HCT116 (cell line): ENCODE measurements around the gene LPAR1. TPM values are rescaled to one million over a fixed set of nuclear protein-coding genes. Genes with fewer than 3 reads are reported as not detected.

Source experiments
- ATAC-seq: fragments of 200-7000 bp; cut with Tn5 transposase; 2 replicates; pipeline ENCODE4 v1.9.1; 2020; ENCODE audit warnings: mild to moderate bottlenecking, moderate library complexity
- BruUV-seq: library from RNA; stranded (reverse); fragments of 400-500 nt; replicated peaks from 2 replicates; lab custom pipeline; 2021; lab: Mats Ljungman, UMichigan
- CTCF ChIA-PET: fragments of 300-600 bp; sonication (Branson Sonifier 250); formaldehyde crosslinking; loops from one replicate; lab custom pipeline; 2021; ENCODE audit warnings: antibody characterized with exemption; lab: Charles Lee
- POLR2A ChIA-PET: fragments of 300-600, 350-600 bp; sonication (Branson Sonifier 250); formaldehyde crosslinking; loops from one replicate; lab custom pipeline; 2021; ENCODE audit warnings: antibody characterized with exemption; lab: Charles Lee
- RAD21 ChIA-PET, 2 experiments: fragments of 300-600 bp; sonication (Branson Sonifier 250); formaldehyde crosslinking; loops; one replicate each; lab custom pipeline; 2023; ENCODE audit warnings: low total read pairs in 2 of 2; ENCODE audit not compliant: uncharacterized antibody in 2 of 2, unreplicated experiment in 2 of 2, low non-redundant PET in 1 of 2; lab: Charles Lee
- DNase-seq: peaks from one replicate; pipeline ENCODE4 v3.0.0-alpha.2; 2010; ENCODE audit warnings: low read depth, low spot score
- H2AFZ ChIP-seq: fragments of 200-600 bp; shearing (Covaris generic), sonication (generic); 2 replicates; pipeline ENCODE4 v1.6.1; 2017; ENCODE audit warnings: low read depth, mixed run types, mixed read lengths, antibody characterized with exemption, low read length; ENCODE audit not compliant: poor library complexity, severe bottlenecking
- H3K27ac ChIP-seq: 2 replicates; pipeline ENCODE4 v1.5.1; 2012; ENCODE audit warnings: low read depth, low read length
- H3K27me3 ChIP-seq: fragments of 200-600 bp; sonication (generic); 2 replicates; pipeline ENCODE4 v1.6.1; 2016; ENCODE audit warnings: mixed run types, low read length, mixed read lengths; ENCODE audit not compliant: insufficient read depth
- H3K36me3 ChIP-seq, 2 experiments: fragments of 200-500 bp in 1 of 2; fragments of 200-600 bp in 1 of 2; sonication (Bioruptor generic) in 1 of 2; sonication (generic) in 1 of 2; 2 replicates each; pipeline versions ENCODE4 v1.5.1 to v1.6.1; 2014 to 2016; ENCODE audit warnings: low read length in 2 of 2, inconsistent platforms in 1 of 2, mixed read lengths in 1 of 2, mixed run types in 1 of 2; ENCODE audit not compliant: insufficient read depth in 2 of 2, control insufficient read depth in 1 of 2
- H3K4me1 ChIP-seq, 2 experiments: fragments of 200-600 bp in 1 of 2; sonication (generic) in 1 of 2; 2 replicates each; pipeline versions ENCODE4 v1.5.1 to v1.6.1; 2012 to 2017; ENCODE audit warnings: low read length in 2 of 2, inconsistent platforms in 1 of 2, mild to moderate bottlenecking in 1 of 2, mixed read lengths in 1 of 2, mixed run types in 1 of 2, moderate library complexity in 1 of 2; ENCODE audit not compliant: insufficient read depth in 2 of 2, control insufficient read depth in 1 of 2
- H3K4me2 ChIP-seq: fragments of 200-600 bp; sonication (generic); 2 replicates; pipeline ENCODE4 v1.6.1; 2017; ENCODE audit warnings: mixed run types, low read length, mixed read lengths
- H3K4me3 ChIP-seq, 2 experiments: fragments of 200-600 bp in 1 of 2; sonication (generic) in 1 of 2; replicated peaks in 1 of 2; 2 replicates each; pipeline ENCODE4 v1.5.1; 2011 to 2016; ENCODE audit warnings: low read length in 2 of 2, control low read depth in 1 of 2, low read depth in 1 of 2, mild to moderate bottlenecking in 1 of 2, mixed read lengths in 1 of 2, mixed run types in 1 of 2
- H3K79me2 ChIP-seq: fragments of 200-600 bp; sonication (generic); 2 replicates; pipeline ENCODE4 v1.6.1; 2017; ENCODE audit warnings: mild to moderate bottlenecking, mixed run types, low read length, moderate library complexity, mixed read lengths; ENCODE audit not compliant: insufficient read depth
- H3K9ac ChIP-seq: fragments of 200-600 bp; sonication (generic); 2 replicates; pipeline ENCODE4 v1.6.1; 2016; ENCODE audit warnings: low read length, mixed read lengths
- H3K9me2 ChIP-seq: fragments of 200-600 bp; sonication (generic), shearing (Covaris generic); 2 replicates; pipeline ENCODE4 v1.6.1; 2017; ENCODE audit warnings: mixed run types, mild to moderate bottlenecking, moderate library complexity; ENCODE audit not compliant: insufficient read depth
- H3K9me3 ChIP-seq, 2 experiments: fragments of 200-500 bp in 1 of 2; fragments of 200-600 bp in 1 of 2; sonication (Bioruptor generic) in 1 of 2; sonication (generic) in 1 of 2; 2 replicates each; pipeline ENCODE4 v1.6.1; 2014 to 2017; ENCODE audit warnings: low read length in 2 of 2, mixed read lengths in 2 of 2, inconsistent platforms in 1 of 2, low read depth in 1 of 2, mild to moderate bottlenecking in 1 of 2, mixed run types in 1 of 2, moderate library complexity in 1 of 2; ENCODE audit not compliant: control insufficient read depth in 1 of 2, insufficient read depth in 1 of 2
- H4K20me1 ChIP-seq: fragments of 200-600 bp; sonication (generic), shearing (Covaris generic); 2 replicates; pipeline ENCODE4 v1.6.1; 2017; ENCODE audit warnings: mixed run types, mild to moderate bottlenecking, moderate library complexity; ENCODE audit not compliant: insufficient read depth
- ATF3 ChIP-seq: IDR thresholded peaks from 2 replicates; pipeline ENCODE4 v1.6.1; 2012
- REST ChIP-seq: IDR thresholded peaks from 2 replicates; pipeline ENCODE4 v1.6.1; 2012; ENCODE audit warnings: low read depth
- SRF ChIP-seq: IDR thresholded peaks from 2 replicates; pipeline ENCODE4 v1.6.1; 2012; ENCODE audit warnings: low read depth
- intact Hi-C: fragments of 100-400 bp; cut with micrococcal nuclease; formaldehyde crosslinking; loops from 2 replicates; pipeline ENCODE4 v1.10.0; 2022
- total RNA-seq: library from RNA; stranded (reverse); gene quantifications from one replicate; pipeline ENCODE4 v1.2.1, GENCODE V29; 2021; ENCODE audit not compliant: unreplicated experiment
- TF ChIP-seq, protein P1 (sequence below): IDR thresholded peaks from 2 replicates; pipeline ENCODE4 v1.6.1; 2011; ENCODE audit warnings: mild to moderate bottlenecking, low read length, moderate library complexity; ENCODE audit not compliant: insufficient replicate concordance; ENCODE audit errors: extremely low read depth

Gene LPAR1
- total RNA-seq, 1 experiment from 2014 or later = 7.4 TPM

DNA sequence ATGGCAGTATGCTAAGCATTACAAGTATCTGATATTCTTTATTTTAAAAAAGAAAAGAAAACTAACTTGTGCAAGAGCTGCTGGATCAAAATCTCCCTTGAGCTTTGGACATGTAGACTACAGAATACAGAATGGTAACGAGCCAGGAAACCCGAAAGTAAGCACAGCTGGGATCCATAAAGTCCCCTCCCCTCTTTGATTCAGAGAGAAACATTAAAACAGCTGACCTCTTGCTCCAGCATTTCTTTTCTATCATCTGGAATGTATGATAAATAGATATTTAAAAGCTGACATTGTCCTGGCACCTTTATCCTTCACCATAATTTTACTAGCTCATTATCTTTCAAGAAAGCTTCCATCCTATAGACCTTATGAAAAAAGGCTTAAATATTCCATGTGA, 28.2 kb upstream of the LPAR1 start:
- H3K9me3 ChIP-seq = no peaks in the 10 kb centered on the region
- CTCF ChIA-PET = no interaction called here
- no peaks in the 10 kb centered on the region for H4K20me1 ChIP-seq
- H3K36me3 ChIP-seq = no peaks in the 10 kb centered on the region
- BruUV-seq = no TSS peak
- no peaks in the 10 kb centered on the region for H3K4me1 ChIP-seq
- POLR2A ChIA-PET = no interaction called here
- intact Hi-C loops = loop anchor here (10.0 kb wide), 2 partner anchors 62 to 412 kb away; no protein-coding TSS in a partner anchor
- no peak overlapping the region for H2AFZ ChIP-seq
- ATAC-seq (no peak), DNase-seq (no peak)
- H3K9ac ChIP-seq = no peak overlapping the region
- no peaks in the 10 kb centered on the region for H3K27me3 ChIP-seq
- no peaks in the 10 kb centered on the region for H3K9me2 ChIP-seq
- RAD21 ChIA-PET = no interaction called here
- H3K79me2 ChIP-seq = no peaks in the 10 kb centered on the region
- H3K4me3 ChIP-seq = no peak overlapping the region
- no peak overlapping the region for H3K4me2 ChIP-seq
- TF ChIP-seq, protein P1, sequence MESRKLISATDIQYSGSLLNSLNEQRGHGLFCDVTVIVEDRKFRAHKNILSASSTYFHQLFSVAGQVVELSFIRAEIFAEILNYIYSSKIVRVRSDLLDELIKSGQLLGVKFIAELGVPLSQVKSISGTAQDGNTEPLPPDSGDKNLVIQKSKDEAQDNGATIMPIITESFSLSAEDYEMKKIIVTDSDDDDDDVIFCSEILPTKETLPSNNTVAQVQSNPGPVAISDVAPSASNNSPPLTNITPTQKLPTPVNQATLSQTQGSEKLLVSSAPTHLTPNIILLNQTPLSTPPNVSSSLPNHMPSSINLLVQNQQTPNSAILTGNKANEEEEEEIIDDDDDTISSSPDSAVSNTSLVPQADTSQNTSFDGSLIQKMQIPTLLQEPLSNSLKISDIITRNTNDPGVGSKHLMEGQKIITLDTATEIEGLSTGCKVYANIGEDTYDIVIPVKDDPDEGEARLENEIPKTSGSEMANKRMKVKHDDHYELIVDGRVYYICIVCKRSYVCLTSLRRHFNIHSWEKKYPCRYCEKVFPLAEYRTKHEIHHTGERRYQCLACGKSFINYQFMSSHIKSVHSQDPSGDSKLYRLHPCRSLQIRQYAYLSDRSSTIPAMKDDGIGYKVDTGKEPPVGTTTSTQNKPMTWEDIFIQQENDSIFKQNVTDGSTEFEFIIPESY = no peak
- no peak for TF ChIP-seq SRF
- TF ChIP-seq ATF3 = no peak
- no peak overlapping the region for H3K27ac ChIP-seq

GRCh38 chr9:111065414-111065813, 27.1 kb upstream of the LPAR1 start:
- Histone ChIP-seq H3K36me3 (no peaks in the 10 kb centered on the region), H3K27ac (no peak overlapping the region), H2AFZ (no peak overlapping the region), H3K9ac (no peak overlapping the region)
- no peak for ATAC-seq
- no peak for TF ChIP-seq ATF3
- TF ChIP-seq REST = no peak
- TF ChIP-seq, all 23 proteins: peak for 0
- DNase-seq = no peak
- Histone ChIP-seq H4K20me1 (no peaks in the 10 kb centered on the region), H3K4me1 (no peaks in the 10 kb centered on the region), H3K4me2 (no peak overlapping the region), H3K79me2 (no peaks in the 10 kb centered on the region), H3K4me3 (no peak overlapping the region), H3K9me2 (no peaks in the 10 kb centered on the region), H3K9me3 (no peaks in the 10 kb centered on the region), H3K27me3 (no peaks in the 10 kb centered on the region)
- RAD21 ChIA-PET = no interaction called here
- intact Hi-C loops = loop anchor here (10.0 kb wide), 2 partner anchors 61 to 411 kb away; no protein-coding TSS in a partner anchor
- POLR2A ChIA-PET = no interaction called here
- CTCF ChIA-PET = no interaction called here
- BruUV-seq = no TSS peak
